HCT116 (cell line): ENCODE results near the gene COMMD9.

ENCODE experiments used
- CTCF ChIP-seq, 3 experiments: fragments of 200-600 bp in 1 of 3; sonication (generic) in 1 of 3; IDR thresholded peaks in 2 of 3; conservative IDR thresholded peaks in 1 of 3; 2 replicates each; pipeline ENCODE4 v1.5.1; 2012 to 2017; ENCODE audit warnings: low read depth in 2 of 3, low read length in 2 of 3, antibody characterized with exemption in 1 of 3, borderline replicate concordance in 1 of 3, control low read depth in 1 of 3, mild to moderate bottlenecking in 1 of 3, mixed read lengths in 1 of 3, mixed run types in 1 of 3, moderate library complexity in 1 of 3; ENCODE audit not compliant: insufficient read depth in 1 of 3
- JUND ChIP-seq: IDR thresholded peaks from 2 replicates; pipeline ENCODE4 v1.6.1; 2012
- MAX ChIP-seq: IDR thresholded peaks from 2 replicates; pipeline ENCODE4 v1.6.1; 2012
- POLR2A ChIP-seq: IDR thresholded peaks from 2 replicates; pipeline ENCODE4 v1.7.0; 2011; ENCODE audit warnings: borderline replicate concordance; ENCODE audit not compliant: insufficient read depth, insufficient read length; ENCODE audit errors: extremely low read depth
- RAD21 ChIP-seq: IDR thresholded peaks from 2 replicates; pipeline ENCODE4 v1.6.1; 2012; ENCODE audit warnings: low read depth, mild to moderate bottlenecking
- REST ChIP-seq: IDR thresholded peaks from 2 replicates; pipeline ENCODE4 v1.6.1; 2012; ENCODE audit warnings: low read depth
- SIN3A ChIP-seq: IDR thresholded peaks from 2 replicates; pipeline ENCODE4 v1.6.1; 2012; ENCODE audit warnings: low read depth

GRCh38 chr11:36300650-36301049 lies 11.4 kb upstream of the COMMD9 start:
- TF ChIP-seq SIN3A (no peak), CTCF (IDR thresholded peaks at IDR 0.05 in 2 of 3, conservative IDR thresholded peaks at IDR 0.05 in 1 of 3; ENCODE audit: borderline replicate concordance in 1 of 3, insufficient read depth in 1 of 3, low read depth in 2 of 3, low read length in 2 of 3) (no peak), POLR2A (no peak), RAD21 (no peak), JUND (no peak), MAX (no peak), REST (no peak)
